ENCODE data around the gene PLEKHN1. TPM values are rescaled to one million over a fixed set of nuclear protein-coding genes. Genes with fewer than 3 reads are reported as not detected.
"Not testable (repeated sequence)": the region's sequence is repeated elsewhere in the genome, so short reads cannot be mapped to it uniquely, and the experiment has no call there.

Gene PLEKHN1
- total RNA-seq, 2 experiments from 2014 or later: not detected

DNA sequence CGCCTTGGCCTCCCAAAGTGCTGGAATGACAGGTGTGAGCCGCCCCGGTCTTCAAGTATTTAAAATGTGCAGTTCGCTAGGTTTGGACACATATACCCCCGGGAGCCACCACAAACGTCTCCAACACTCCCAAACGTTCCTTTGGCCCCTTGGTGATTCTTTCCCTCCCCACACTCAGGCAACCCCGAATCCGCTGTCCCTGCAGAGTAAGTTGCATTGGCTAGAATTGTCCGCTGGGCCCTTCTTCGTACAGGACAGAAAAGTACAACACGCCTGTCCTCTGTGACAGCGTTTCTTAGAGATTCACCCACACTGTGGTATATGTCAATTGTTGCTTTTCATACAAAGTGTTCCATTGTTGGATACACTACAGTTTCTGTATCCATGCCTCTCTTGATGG, 18.8 kb downstream of the PLEKHN1 start:
- no peaks in the 10 kb centered on the region for H3K9me2 ChIP-seq (ENCODE audit: insufficient read depth, low read length)
- no TSS peak for BruUV-seq (replicated peaks)
- H3K4me3 ChIP-seq (ENCODE audit: low read depth, low read length, poor library complexity, severe bottlenecking): no peak overlapping the region
- H3K4me2 ChIP-seq (ENCODE audit: low read length): no peak overlapping the region
- intact Hi-C loops (cut with micrococcal nuclease; ENCODE audit: unreplicated experiment): loop anchor here (10.0 kb wide), 1 partner anchor 50 kb away; no protein-coding TSS in a partner anchor
- H2AFZ ChIP-seq (ENCODE audit: low read length): no peak overlapping the region
- no peak overlapping the region for H3K27ac ChIP-seq (ENCODE audit: low read depth, low read length, poor library complexity, severe bottlenecking)
- no peaks in the 10 kb centered on the region for H3K4me1 ChIP-seq (ENCODE audit: insufficient read depth, low read length, poor library complexity, severe bottlenecking)
- ChIA-PET POLR2A (no interaction called here), CTCF (ENCODE audit: unreplicated experiment) (no interaction called here)
- H3K36me3 ChIP-seq (ENCODE audit: insufficient read depth, low read length): no peaks in the 10 kb centered on the region
- no peaks in the 10 kb centered on the region for H3K79me2 ChIP-seq (ENCODE audit: insufficient read depth, low read depth, low read length)
- H3K9me3 ChIP-seq (ENCODE audit: low read length): no peaks in the 10 kb centered on the region
- no peaks in the 10 kb centered on the region for H4K20me1 ChIP-seq (ENCODE audit: insufficient read depth, low read length)
- TF ChIP-seq EZH2phosphoT487 (IDR thresholded peaks at IDR 0.05; ENCODE audit: borderline replicate concordance, low read depth, low read length): no peak
- TF ChIP-seq, protein P1, sequence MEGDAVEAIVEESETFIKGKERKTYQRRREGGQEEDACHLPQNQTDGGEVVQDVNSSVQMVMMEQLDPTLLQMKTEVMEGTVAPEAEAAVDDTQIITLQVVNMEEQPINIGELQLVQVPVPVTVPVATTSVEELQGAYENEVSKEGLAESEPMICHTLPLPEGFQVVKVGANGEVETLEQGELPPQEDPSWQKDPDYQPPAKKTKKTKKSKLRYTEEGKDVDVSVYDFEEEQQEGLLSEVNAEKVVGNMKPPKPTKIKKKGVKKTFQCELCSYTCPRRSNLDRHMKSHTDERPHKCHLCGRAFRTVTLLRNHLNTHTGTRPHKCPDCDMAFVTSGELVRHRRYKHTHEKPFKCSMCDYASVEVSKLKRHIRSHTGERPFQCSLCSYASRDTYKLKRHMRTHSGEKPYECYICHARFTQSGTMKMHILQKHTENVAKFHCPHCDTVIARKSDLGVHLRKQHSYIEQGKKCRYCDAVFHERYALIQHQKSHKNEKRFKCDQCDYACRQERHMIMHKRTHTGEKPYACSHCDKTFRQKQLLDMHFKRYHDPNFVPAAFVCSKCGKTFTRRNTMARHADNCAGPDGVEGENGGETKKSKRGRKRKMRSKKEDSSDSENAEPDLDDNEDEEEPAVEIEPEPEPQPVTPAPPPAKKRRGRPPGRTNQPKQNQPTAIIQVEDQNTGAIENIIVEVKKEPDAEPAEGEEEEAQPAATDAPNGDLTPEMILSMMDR (conservative IDR thresholded peaks at IDR 0.05; ENCODE audit: low read length): no peak
- DNase-seq (ENCODE audit: low spot score): no peak

DNA sequence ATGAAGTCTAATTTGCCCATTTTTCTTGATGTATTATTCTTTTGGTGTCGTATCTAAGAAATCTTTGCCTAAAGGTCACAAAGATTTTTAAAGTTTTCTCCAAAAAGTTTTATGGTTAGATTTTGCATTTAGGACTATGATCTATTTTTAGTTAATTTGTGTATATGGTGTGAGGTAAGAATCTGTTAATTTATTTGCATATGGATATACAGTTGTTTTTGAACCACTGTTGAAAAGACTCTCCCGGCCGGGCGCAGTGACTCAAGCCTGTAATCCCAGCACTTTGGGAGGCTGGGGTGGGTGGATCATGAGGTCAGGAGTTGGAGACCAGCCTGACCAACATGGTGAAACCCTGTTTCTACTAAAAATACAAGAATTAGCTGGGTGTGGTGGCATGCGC, 21.8 kb downstream of the PLEKHN1 start:
- H3K27ac ChIP-seq (ENCODE audit: low read depth, low read length, poor library complexity, severe bottlenecking); BruUV-seq (replicated peaks); H2AFZ ChIP-seq (ENCODE audit: low read length); POLR2A ChIA-PET; H3K79me2 ChIP-seq (ENCODE audit: insufficient read depth, low read depth, low read length); H4K20me1 ChIP-seq (ENCODE audit: insufficient read depth, low read length); H3K4me3 ChIP-seq (ENCODE audit: low read depth, low read length, poor library complexity, severe bottlenecking); H3K4me1 ChIP-seq (ENCODE audit: insufficient read depth, low read length, poor library complexity, severe bottlenecking); CTCF ChIA-PET (ENCODE audit: unreplicated experiment); H3K4me2 ChIP-seq (ENCODE audit: low read length); H3K9me3 ChIP-seq (ENCODE audit: low read length); DNase-seq (ENCODE audit: low spot score); H3K9me2 ChIP-seq (ENCODE audit: insufficient read depth, low read length); H3K36me3 ChIP-seq (ENCODE audit: insufficient read depth, low read length): not testable (repeated sequence)
- intact Hi-C loops (cut with micrococcal nuclease; ENCODE audit: unreplicated experiment): loop anchor here (10.0 kb wide), 1 partner anchor 47 kb away; no protein-coding TSS in a partner anchor

DNA sequence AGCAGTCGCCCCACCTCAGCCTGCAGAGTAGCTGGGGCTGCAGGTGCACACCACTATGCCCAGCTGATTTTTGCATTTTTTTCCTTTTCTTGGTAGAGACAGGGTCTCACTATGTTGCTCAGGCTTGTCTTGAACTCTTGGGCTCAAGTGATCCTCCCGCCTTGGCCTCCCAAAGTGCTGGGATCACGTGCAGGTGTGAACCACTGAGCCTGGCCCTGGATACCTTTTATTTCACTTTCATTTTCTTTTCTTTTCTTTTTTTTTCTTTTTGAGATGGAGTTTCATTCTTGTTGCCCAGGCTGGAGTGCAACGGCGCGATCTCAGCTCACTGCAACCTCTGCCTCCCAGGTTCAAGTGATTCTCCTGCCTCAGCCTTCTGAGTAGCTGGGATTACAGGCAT, 25.0 kb downstream of the PLEKHN1 start:
- intact Hi-C loops (cut with micrococcal nuclease; ENCODE audit: unreplicated experiment); H3K27ac ChIP-seq (ENCODE audit: low read depth, low read length, poor library complexity, severe bottlenecking); H4K20me1 ChIP-seq (ENCODE audit: insufficient read depth, low read length); H3K9me2 ChIP-seq (ENCODE audit: insufficient read depth, low read length); BruUV-seq (replicated peaks); H3K9me3 ChIP-seq (ENCODE audit: low read length); H3K36me3 ChIP-seq (ENCODE audit: insufficient read depth, low read length); H3K4me3 ChIP-seq (ENCODE audit: low read depth, low read length, poor library complexity, severe bottlenecking); H3K79me2 ChIP-seq (ENCODE audit: insufficient read depth, low read depth, low read length); DNase-seq (ENCODE audit: low spot score); H3K4me1 ChIP-seq (ENCODE audit: insufficient read depth, low read length, poor library complexity, severe bottlenecking); H3K4me2 ChIP-seq (ENCODE audit: low read length); H2AFZ ChIP-seq (ENCODE audit: low read length); CTCF ChIA-PET (ENCODE audit: unreplicated experiment): not testable (repeated sequence)
- POLR2A ChIA-PET: interaction anchor here (1.4 kb wide), 1 partner anchor 17 kb away, joined by 4 read pairs; no protein-coding TSS in a partner anchor

DNA sequence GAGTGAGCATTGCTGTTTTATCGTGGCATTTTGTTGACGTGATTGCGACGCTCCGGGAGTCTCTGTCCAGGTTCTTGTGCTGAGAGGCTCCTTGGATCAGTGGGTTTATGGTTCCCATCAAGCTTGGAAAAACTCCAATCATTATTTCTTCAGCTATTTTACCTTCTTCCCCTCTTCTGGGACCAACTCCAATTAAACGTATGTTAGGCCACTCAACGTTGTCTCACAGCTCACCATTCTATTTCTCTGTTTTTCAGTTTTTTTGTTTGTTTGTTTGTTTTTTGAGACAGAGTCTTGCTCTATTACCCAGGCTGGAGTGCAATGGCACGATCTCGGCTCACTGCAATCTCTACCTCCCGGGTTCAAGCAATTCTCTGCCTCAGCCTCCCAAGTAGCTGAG, 25.6 kb downstream of the PLEKHN1 start:
- Histone ChIP-seq H3K9me3 (ENCODE audit: low read length) (no peaks in the 10 kb centered on the region), H3K4me2 (ENCODE audit: low read length) (no peak overlapping the region), H3K36me3 (ENCODE audit: insufficient read depth, low read length) (no peaks in the 10 kb centered on the region), H3K79me2 (ENCODE audit: insufficient read depth, low read depth, low read length) (no peaks in the 10 kb centered on the region), H3K27ac (ENCODE audit: low read depth, low read length, poor library complexity, severe bottlenecking) (no peak overlapping the region), H3K4me1 (ENCODE audit: insufficient read depth, low read length, poor library complexity, severe bottlenecking) (no peaks in the 10 kb centered on the region), H3K4me3 (ENCODE audit: low read depth, low read length, poor library complexity, severe bottlenecking) (no peak overlapping the region), H3K9me2 (ENCODE audit: insufficient read depth, low read length) (no peaks in the 10 kb centered on the region), H4K20me1 (ENCODE audit: insufficient read depth, low read length) (no peaks in the 10 kb centered on the region), H2AFZ (ENCODE audit: low read length) (no peak overlapping the region)
- CTCF ChIA-PET (ENCODE audit: unreplicated experiment): no interaction called here
- intact Hi-C loops (cut with micrococcal nuclease; ENCODE audit: unreplicated experiment): no loop called here
- no peak for TF ChIP-seq EZH2phosphoT487 (IDR thresholded peaks at IDR 0.05; ENCODE audit: borderline replicate concordance, low read depth, low read length)
- TF ChIP-seq, protein P1 (conservative IDR thresholded peaks at IDR 0.05; ENCODE audit: low read length): no peak
- POLR2A ChIA-PET: interaction anchor here (1.4 kb wide), 1 partner anchor 16 kb away, joined by 4 read pairs; no protein-coding TSS in a partner anchor
- no TSS peak for BruUV-seq (replicated peaks)
- DNase-seq (ENCODE audit: low spot score): no peak
